K562 (cell line): ENCODE results near the gene ZNF358. TPM values are rescaled to one million over a fixed set of nuclear protein-coding genes. Genes with fewer than 3 reads are reported as not detected.

Experiments used
- ATAC-seq: fragments of 200-7000 bp; cut with Tn5 transposase; 3 replicates; pipeline ENCODE4 v1.9.1; 2020; ENCODE audit warnings: moderate library complexity
- BruUV-seq: library from RNA; stranded (reverse); fragments of 400-500 nt; replicated peaks from 2 replicates; lab custom pipeline; 2021; lab: Mats Ljungman, UMichigan
- CTCF ChIA-PET: fragments of 300-600 bp; formaldehyde crosslinking; extraction: SDS; loops from one replicate; lab custom pipeline; 2021; ENCODE audit warnings: low intra/inter-chr PET ratio; lab: Yijun Ruan, JAX
- POLR2A ChIA-PET: fragments of 300-600, 350-650 bp; sonication (Branson Sonifier 250); formaldehyde crosslinking; extraction: SDS; loops from one replicate; lab custom pipeline; 2021; ENCODE audit warnings: antibody characterized with exemption, inconsistent platforms; lab: Yijun Ruan, JAX
- DNase-seq, 4 experiments: peaks; one replicate each; pipeline versions ENCODE4 v3.0.0 to v3.0.0-alpha.2; 2011 to 2018; ENCODE audit warnings: low spot score in 3 of 4, mixed read lengths in 3 of 4; ENCODE audit errors: extremely low read depth in 1 of 4
- FAIRE-seq: peaks from 2 replicates; lab custom pipeline; 2011; peaks lifted over from hg19 to GRCh38; lab: Jason Lieb, UNC
- H2AFZ ChIP-seq: 2 replicates; pipeline ENCODE4 v1.6.0; 2011; ENCODE audit warnings: low read depth, low read length, control low read depth, inconsistent platforms
- H3K27ac ChIP-seq: fragments of 200-600 bp; 3 replicates; pipeline ENCODE4 v1.8.0; 2011; ENCODE audit warnings: low read depth, mild to moderate bottlenecking, control low read depth, inconsistent platforms, low read length, moderate library complexity, mixed read lengths; ENCODE audit errors: extremely low read depth
- H3K27me3 ChIP-seq, 2 experiments: fragments of 300-600 bp in 1 of 2; 2 replicates in 1 of 2; 3 replicates in 1 of 2; pipeline versions ENCODE4 v1.6.0 to v1.8.0; 2011; ENCODE audit warnings: inconsistent platforms in 2 of 2, low read length in 2 of 2, mild to moderate bottlenecking in 1 of 2, mixed read lengths in 1 of 2, moderate library complexity in 1 of 2; ENCODE audit not compliant: control insufficient read depth in 2 of 2, insufficient read depth in 2 of 2
- H3K36me3 ChIP-seq: fragments of 300-600 bp; 3 replicates; pipeline ENCODE4 v1.8.0; 2011; ENCODE audit warnings: mild to moderate bottlenecking, low read length, inconsistent platforms; ENCODE audit not compliant: control insufficient read depth, insufficient read depth
- H3K4me1 ChIP-seq, 2 experiments: fragments of 200-600 bp in 1 of 2; replicated peaks in 1 of 2; 2 replicates in 1 of 2; 3 replicates in 1 of 2; pipeline versions ENCODE4 v1.5.1 to v1.8.0; 2011; ENCODE audit warnings: inconsistent platforms in 2 of 2, low read length in 2 of 2, mild to moderate bottlenecking in 1 of 2, mixed read lengths in 1 of 2, moderate library complexity in 1 of 2; ENCODE audit not compliant: control insufficient read depth in 2 of 2, insufficient read depth in 2 of 2
- H3K4me2 ChIP-seq: 2 replicates; pipeline ENCODE4 v1.6.1; 2011; ENCODE audit warnings: low read length, control low read depth, inconsistent platforms, mixed read lengths; ENCODE audit not compliant: insufficient read depth
- H3K4me3 ChIP-seq: fragments of 200-600 bp; sonication (generic), shearing (Covaris generic); 2 replicates; pipeline ENCODE4 v1.5.1; 2016; ENCODE audit warnings: control low read depth, inconsistent platforms
- H3K79me2 ChIP-seq: fragments of 200-600 bp; 3 replicates; pipeline ENCODE4 v1.8.0; 2011; ENCODE audit warnings: low read length, inconsistent platforms; ENCODE audit not compliant: control insufficient read depth, insufficient read depth
- H3K9ac ChIP-seq, 2 experiments: 2 replicates each; pipeline versions ENCODE4 v1.6.0 to v1.6.1; 2011; ENCODE audit warnings: low read depth in 2 of 2, low read length in 2 of 2, control low read depth in 1 of 2, inconsistent platforms in 1 of 2, mild to moderate bottlenecking in 1 of 2, mixed read lengths in 1 of 2; ENCODE audit not compliant: insufficient read depth in 1 of 2
- H3K9me1 ChIP-seq: one replicate; pipeline ENCODE4 v1.6.0; 2011; ENCODE audit warnings: inconsistent platforms, mild to moderate bottlenecking, low read length, moderate library complexity; ENCODE audit not compliant: control insufficient read depth, insufficient read depth
- H3K9me3 ChIP-seq: replicated peaks from 2 replicates; pipeline ENCODE4 v1.5.1; 2011; ENCODE audit warnings: low read depth, low read length, inconsistent platforms; ENCODE audit not compliant: control insufficient read depth, insufficient read depth
- H4K20me1 ChIP-seq: replicated peaks from 2 replicates; pipeline ENCODE4 v1.6.1; 2011; ENCODE audit warnings: low read length, inconsistent platforms, mixed read lengths; ENCODE audit not compliant: control insufficient read depth, insufficient read depth
- ARID2 ChIP-seq: fragments of 450-650 bp; IDR thresholded peaks from 2 replicates; pipeline ENCODE4 v1.6.1; 2017; ENCODE audit warnings: antibody characterized with exemption, mild to moderate bottlenecking
- CHD4 ChIP-seq: fragments of 200-600 bp; sonication (generic); IDR thresholded peaks from 3 replicates; pipeline ENCODE4 v1.6.1; 2012; ENCODE audit warnings: low read depth, mild to moderate bottlenecking, mixed read lengths, low read length, inconsistent platforms; ENCODE audit not compliant: insufficient read depth, insufficient replicate concordance, poor library complexity, severe bottlenecking
- EP300 ChIP-seq: IDR thresholded peaks from 2 replicates; pipeline ENCODE4 v1.6.1; 2012; ENCODE audit warnings: low read length, improper control_type of control experiment
- ESRRA ChIP-seq: fragments of 450-650 bp; IDR thresholded peaks from 2 replicates; pipeline ENCODE4 v1.6.1; 2014; ENCODE audit warnings: low read depth, mild to moderate bottlenecking, moderate library complexity, borderline replicate concordance
- FOSL1 ChIP-seq: fragments of 200-800 bp; sonication (Bioruptor generic); conservative IDR thresholded peaks from 2 replicates; pipeline ENCODE4 v1.6.1; 2016; ENCODE audit warnings: missing genetic modification characterization, missing compliant biosample characterization
- HDAC3 ChIP-seq: fragments of 450-650 bp; IDR thresholded peaks from 2 replicates; pipeline ENCODE4 v1.6.1; 2018; ENCODE audit warnings: borderline replicate concordance, mild to moderate bottlenecking, moderate library complexity; ENCODE audit not compliant: partially characterized antibody
- HMG20A ChIP-seq: fragments of 450-650 bp; formaldehyde crosslinking; conservative IDR thresholded peaks from 2 replicates; pipeline ENCODE4 v1.4.0; 2020; ENCODE audit warnings: mild to moderate bottlenecking, mixed read lengths
- HNRNPLL ChIP-seq: fragments of 200-400 bp; formaldehyde crosslinking; IDR thresholded peaks from 2 replicates; pipeline ENCODE4 v1.6.1; 2017; ENCODE audit warnings: low read length, low read depth, mild to moderate bottlenecking; ENCODE audit not compliant: poor library complexity, severe bottlenecking
- KAT2B ChIP-seq: IDR thresholded peaks from one replicate; pipeline ENCODE4 v1.6.1; 2012; ENCODE audit warnings: low read depth, mild to moderate bottlenecking, control low read depth, inconsistent platforms, low read length, moderate library complexity
- MCM3 ChIP-seq: fragments of 450-650 bp; IDR thresholded peaks from 2 replicates; pipeline ENCODE4 v1.6.1; 2016
- MTF1 ChIP-seq: fragments of 250-450 bp; sonication (Bioruptor Pico); IDR thresholded peaks from 2 replicates; pipeline ENCODE4 v1.9.0; 2021; ENCODE audit warnings: moderate library complexity, mild to moderate bottlenecking, inconsistent platforms, borderline replicate concordance
- NFATC3 ChIP-seq: fragments of 450-650 bp; IDR thresholded peaks from 2 replicates; pipeline ENCODE4 v1.6.1; 2017; ENCODE audit warnings: mild to moderate bottlenecking
- NFYB ChIP-seq: IDR thresholded peaks from 2 replicates; pipeline ENCODE4 v1.6.1; 2011; ENCODE audit warnings: mild to moderate bottlenecking, moderate library complexity; ENCODE audit not compliant: insufficient read length; ENCODE audit errors: extremely low read depth
- PHB2 ChIP-seq: fragments of 450-650 bp; IDR thresholded peaks from 2 replicates; pipeline ENCODE4 v1.6.1; 2017; ENCODE audit warnings: low read depth
- PHTF2 ChIP-seq: fragments of 250-450 bp; sonication (Bioruptor Pico); IDR thresholded peaks from 2 replicates; pipeline ENCODE4 v1.5.0; 2021; ENCODE audit warnings: mild to moderate bottlenecking
- SAFB ChIP-seq: fragments of 200-400 bp; formaldehyde crosslinking; IDR thresholded peaks from 2 replicates; pipeline ENCODE4 v1.6.1; 2017; ENCODE audit warnings: low read depth, low read length, borderline replicate concordance
- SMARCA4 ChIP-seq: fragments of 450-650 bp; IDR thresholded peaks from 2 replicates; pipeline ENCODE4 v1.6.1; 2016
- UBTF ChIP-seq, 2 experiments: IDR thresholded peaks; 2 replicates each; pipeline ENCODE4 v1.6.1; 2012; ENCODE audit warnings: improper control_type of control experiment in 2 of 2, low read depth in 2 of 2, low read length in 2 of 2, borderline replicate concordance in 1 of 2
- ZNF263 ChIP-seq: sonication (generic); formaldehyde crosslinking; IDR thresholded peaks from 2 replicates; pipeline ENCODE4 v1.8.0; 2022; ENCODE audit warnings: mild to moderate bottlenecking, missing genetic modification reagents, borderline replicate concordance
- ZNF324 ChIP-seq: fragments of 250-450 bp; sonication (Bioruptor Pico); IDR thresholded peaks from 2 replicates; pipeline ENCODE4 v1.4.0; 2020; ENCODE audit warnings: mild to moderate bottlenecking
- ZNF431 ChIP-seq: sonication (generic); formaldehyde crosslinking; IDR thresholded peaks from 2 replicates; pipeline ENCODE4 v1.8.0; 2022; ENCODE audit warnings: mild to moderate bottlenecking, missing genetic modification reagents
- ZNF507 ChIP-seq: conservative IDR thresholded peaks from 2 replicates; pipeline ENCODE4 v1.6.1; 2017; ENCODE audit warnings: missing genetic modification characterization, missing compliant biosample characterization
- ZNF77 ChIP-seq: fragments of 250-450 bp; sonication (Bioruptor Pico); IDR thresholded peaks from 2 replicates; pipeline ENCODE4 v1.5.0; 2020
- WGBS: fragments of 100-300 bp; shearing (Covaris generic); methylation state at CpG from one replicate; pipeline ENCODE4 v1.1.6; 2016; ENCODE audit warnings: low coverage, mixed read lengths; ENCODE audit not compliant: insufficient coverage; ENCODE audit errors: missing lambda C conversion rate; 5-methylcytosine and 5-hydroxymethylcytosine counted together
- in situ Hi-C: fragments of 300-500 bp; cut with MboI; formaldehyde crosslinking; loops from 4 replicates; pipeline ENCODE4 v1.15.0; 2018; ENCODE audit warnings: inconsistent platforms, mixed read lengths
- intact Hi-C: fragments of 100-400 bp; cut with micrococcal nuclease; formaldehyde crosslinking; loops from 2 replicates; pipeline ENCODE4 v1.14.2; 2022
- polyA plus RNA-seq, 8 experiments: library from polyadenylated mRNA; depleted of rRNA in 4 of 8; stranded (reverse) in 5 of 8; unstranded in 3 of 8; fragments of >200 nt; fragmentation: Nextera tagmentation in 2 of 8; fragmentation: Illumina TruSeq in 1 of 8; extraction: Ambion mirVana in 2 of 8; extraction: Trizol in 1 of 8; gene quantifications; 2 replicates each; pipeline versions ENCODE4 v1.2.1 to v1.2.3, GENCODE V29; 2011 to 2014; ENCODE audit warnings: inconsistent platforms in 1 of 8, missing spikeins in 1 of 8
- total RNA-seq, 7 experiments: library from RNA; depleted of rRNA in 6 of 7; stranded (reverse); fragments of >200 nt in 6 of 7; fragmentation: Illumina TruSeq in 2 of 7; extraction: Trizol in 2 of 7; gene quantifications; 2 replicates each; pipeline versions ENCODE4 v1.2.1 to v1.2.3, GENCODE V29; 2011 to 2021; ENCODE audit warnings: low replicate concordance in 1 of 7

Gene ZNF358
- total and polyA plus RNA-seq, 9 of the 15 experiments (the other 6 are each of a cell fraction or from before 2014, with no cell fraction given) = 0.04 to 17.2 (median 4.9) TPM

- no peak for TF ChIP-seq ZNF431 (CRISPR knock-in tag)
- no peak for TF ChIP-seq SAFB
- TF ChIP-seq HDAC3 = no peak
- TF ChIP-seq ZNF507 = no peak
- TF ChIP-seq CHD4 = no peak
- no peak for TF ChIP-seq SMARCA4
These were observed 6.3 kb upstream of the ZNF358 start (continued) for GRCh38 chr19:7509625-7510024.

- ATAC-seq (peak; percentile 42), DNase-seq (peak; percentile 53 to 72 (median 71)), FAIRE-seq (peak; percentile 69)
- Histone ChIP-seq H2AFZ (peak overlapping the region; percentile 35; the same call in 1 of the 2 replicates), H3K4me2 (peak overlapping the region; percentile 20; the same call in 1 of the 2 replicates), H3K4me3 (no peak overlapping the region), H3K36me3 (no peaks in the 10 kb centered on the region), H3K27me3 (no peaks in the 10 kb centered on the region), H3K9me3 (no peaks in the 10 kb centered on the region), H3K79me2 (no peaks in the 10 kb centered on the region), H3K4me1 (peaks cover 17 to 26% of the 10 kb centered on the region in 2 experiments), H3K27ac (no peak overlapping the region), H3K9ac (peak overlapping the region in 1 of 2 experiments; percentile 41; a peak in 1 of 4 replicates), H4K20me1 (no peaks in the 10 kb centered on the region), H3K9me1 (no peaks in the 10 kb centered on the region)
- WGBS = 2% methylated on average over 6 of the region's 6 CpGs
- ChIA-PET CTCF (no interaction called here), POLR2A (interaction anchor here (0.9 to 1.9 kb wide), 3 partner anchors 9 to 15 kb away, joined by 4 to 10 read pairs (median 6); partner anchors contain the start of gene MCOLN1)
- no TSS peak for BruUV-seq
- intact Hi-C loops = no loop called here
- in situ Hi-C loops = no loop called here
- TF ChIP-seq ARID2 (no peak), MCM3 (no peak), PHTF2 (CRISPR knock-in tag) (no peak), ZNF324 (CRISPR knock-in tag) (no peak), ESRRA (0 out of 2 replicates have a peak, but pooled peaks have one; percentile 8), NFYB (peak; percentile 78), HMG20A (CRISPR knock-in tag) (no peak), HNRNPLL (no peak), EP300 (no peak), ZNF263 (CRISPR knock-in tag) (no peak), UBTF (IDR thresholded peaks at IDR 0.05; ENCODE audit: borderline replicate concordance in 1 of 2, low read depth in 2 of 2, low read length in 2 of 2) (no peak), ZNF77 (no peak), NFATC3 (no peak), PHB2 (no peak), FOSL1 (tag) (no peak), MTF1 (CRISPR knock-in tag) (no peak), KAT2B (no peak)
These were observed 3.5 kb upstream of the ZNF358 start for GRCh38 chr19:7512400-7512851.
